HEK293 (cell line): ENCODE results near the gene LRFN2.

ENCODE experiments used
- CTCF ChIA-PET: fragments of 350-600 bp; formaldehyde crosslinking; extraction: SDS; loops from one replicate; lab custom pipeline; 2021; ENCODE audit warnings: antibody characterized with exemption; lab: Yijun Ruan, JAX
- POLR2A ChIA-PET: fragments of 300-600 bp; formaldehyde crosslinking; extraction: SDS; loops from one replicate; lab custom pipeline; 2020; ENCODE audit warnings: antibody characterized with exemption, inconsistent platforms; lab: Yijun Ruan, JAX
- H3K27ac ChIP-seq: fragments of 200-500 bp; sonication (Bioruptor generic); 2 replicates; pipeline ENCODE4 v1.5.1; 2014; ENCODE audit warnings: low read depth, low read length, control low read depth, inconsistent platforms; ENCODE audit errors: extremely low read depth
- H3K36me3 ChIP-seq, 2 experiments: fragments of 200-500 bp in 1 of 2; sonication (Bioruptor generic) in 1 of 2; 1 replicate in 1 of 2; 2 replicates in 1 of 2; pipeline ENCODE4 v1.5.1; 2014 to 2017; ENCODE audit warnings: inconsistent platforms in 2 of 2, low read length in 2 of 2; ENCODE audit not compliant: control insufficient read depth in 2 of 2, insufficient read depth in 1 of 2
- H3K4me1 ChIP-seq: fragments of 200-500 bp; sonication (Bioruptor generic); 2 replicates; pipeline ENCODE4 v1.5.1; 2014; ENCODE audit warnings: mild to moderate bottlenecking, low read length, inconsistent platforms; ENCODE audit not compliant: control insufficient read depth, insufficient read depth
- H3K4me3 ChIP-seq: 2 replicates; pipeline ENCODE4 v1.5.1; 2011; ENCODE audit warnings: low read depth, mild to moderate bottlenecking, control low read depth, low read length, moderate library complexity
- H3K9me3 ChIP-seq: fragments of 200-500 bp; sonication (Bioruptor generic); 2 replicates; pipeline ENCODE4 v1.5.1; 2014; ENCODE audit warnings: low read depth, low read length, inconsistent platforms; ENCODE audit not compliant: control insufficient read depth, insufficient read depth
- ATF2 ChIP-seq: fragments of 450-650 bp; formaldehyde crosslinking; IDR thresholded peaks from 2 replicates; pipeline ENCODE4 v1.5.1; 2016; ENCODE audit warnings: missing biosample characterization, missing genetic modification characterization, low read depth
- EGR2 ChIP-seq: fragments of 450-650 bp; formaldehyde crosslinking; IDR thresholded peaks from 2 replicates; pipeline ENCODE4 v1.5.1; 2016; ENCODE audit warnings: low read depth, missing biosample characterization, missing genetic modification characterization
- GLIS2 ChIP-seq: fragments of 450-650 bp; formaldehyde crosslinking; IDR thresholded peaks from 2 replicates; pipeline ENCODE4 v1.5.1; 2016; ENCODE audit warnings: missing biosample characterization, missing genetic modification characterization
- INSM2 ChIP-seq: fragments of 450-650 bp; formaldehyde crosslinking; IDR thresholded peaks from 2 replicates; pipeline ENCODE4 v1.5.1; 2016; ENCODE audit warnings: missing biosample characterization, missing genetic modification characterization
- KLF1 ChIP-seq: fragments of 450-650 bp; formaldehyde crosslinking; IDR thresholded peaks from 2 replicates; pipeline ENCODE4 v1.5.1; 2016; ENCODE audit warnings: missing biosample characterization, missing genetic modification characterization
- OVOL3 ChIP-seq: fragments of 450-650 bp; formaldehyde crosslinking; IDR thresholded peaks from 2 replicates; pipeline ENCODE4 v1.5.1; 2016; ENCODE audit warnings: missing biosample characterization, missing genetic modification characterization
- RBAK ChIP-seq: fragments of 450-650 bp; formaldehyde crosslinking; IDR thresholded peaks from 2 replicates; pipeline ENCODE4 v1.5.1; 2016; ENCODE audit warnings: missing biosample characterization, missing genetic modification characterization
- SETDB1 ChIP-seq: IDR thresholded peaks from one replicate; pipeline ENCODE4 v1.6.1; 2017; ENCODE audit warnings: mild to moderate bottlenecking, low read length, moderate library complexity, mixed read lengths; ENCODE audit not compliant: insufficient read length
- SP7 ChIP-seq: fragments of 450-650 bp; formaldehyde crosslinking; IDR thresholded peaks from 2 replicates; pipeline ENCODE4 v1.5.1; 2016; ENCODE audit warnings: missing biosample characterization, missing genetic modification characterization
- ZBTB20 ChIP-seq: fragments of 450-650 bp; formaldehyde crosslinking; IDR thresholded peaks from 2 replicates; pipeline ENCODE4 v1.5.1; 2016; ENCODE audit warnings: missing biosample characterization, missing genetic modification characterization
- ZNF121 ChIP-seq: fragments of 450-650 bp; formaldehyde crosslinking; IDR thresholded peaks from 2 replicates; pipeline ENCODE4 v1.5.1; 2016; ENCODE audit warnings: missing biosample characterization, missing genetic modification characterization
- ZNF132 ChIP-seq: fragments of 450-650 bp; formaldehyde crosslinking; IDR thresholded peaks from 2 replicates; pipeline ENCODE4 v1.5.1; 2017; ENCODE audit warnings: missing biosample characterization, missing genetic modification characterization, borderline replicate concordance
- ZNF157 ChIP-seq: fragments of 450-650 bp; formaldehyde crosslinking; IDR thresholded peaks from 2 replicates; pipeline ENCODE4 v1.5.1; 2016; ENCODE audit warnings: missing biosample characterization, missing genetic modification characterization
- ZNF274 ChIP-seq, 2 experiments: fragments of 200-500 bp in 1 of 2; fragments of 450-650 bp in 1 of 2; sonication (Bioruptor generic) in 1 of 2; formaldehyde crosslinking in 1 of 2; IDR thresholded peaks; 2 replicates each; pipeline versions ENCODE4 v1.5.1 to v1.6.1; 2014 to 2016; ENCODE audit warnings: borderline replicate concordance in 1 of 2, inconsistent platforms in 1 of 2, low read length in 1 of 2, missing biosample characterization in 1 of 2, missing genetic modification characterization in 1 of 2
- ZNF324 ChIP-seq: fragments of 450-650 bp; formaldehyde crosslinking; IDR thresholded peaks from 2 replicates; pipeline ENCODE4 v1.5.1; 2016; ENCODE audit warnings: missing biosample characterization, missing genetic modification characterization
- ZNF37A ChIP-seq: fragments of 450-650 bp; IDR thresholded peaks from 2 replicates; pipeline ENCODE4 v1.5.1; 2018; ENCODE audit warnings: missing biosample characterization, missing genetic modification characterization
- ZNF433 ChIP-seq: fragments of 450-650 bp; formaldehyde crosslinking; IDR thresholded peaks from 2 replicates; pipeline ENCODE4 v1.5.1; 2016; ENCODE audit warnings: missing biosample characterization, missing genetic modification characterization, low read depth
- ZNF514 ChIP-seq: fragments of 450-650 bp; formaldehyde crosslinking; IDR thresholded peaks from 2 replicates; pipeline ENCODE4 v1.5.1; 2016; ENCODE audit warnings: missing biosample characterization, missing genetic modification characterization
- ZNF521 ChIP-seq: fragments of 450-650 bp; formaldehyde crosslinking; IDR thresholded peaks from 2 replicates; pipeline ENCODE4 v1.5.1; 2017; ENCODE audit warnings: missing biosample characterization, mild to moderate bottlenecking, missing genetic modification characterization
- ZNF596 ChIP-seq: fragments of 450-650 bp; IDR thresholded peaks from 2 replicates; pipeline ENCODE4 v1.5.0; 2018; ENCODE audit warnings: missing biosample characterization, mild to moderate bottlenecking, missing genetic modification characterization, moderate library complexity
- ZNF621 ChIP-seq: fragments of 450-650 bp; formaldehyde crosslinking; IDR thresholded peaks from 2 replicates; pipeline ENCODE4 v1.5.1; 2017; ENCODE audit warnings: missing biosample characterization, missing genetic modification characterization
- ZNF645 ChIP-seq: fragments of 450-650 bp; formaldehyde crosslinking; IDR thresholded peaks from 2 replicates; pipeline ENCODE4; 2016; ENCODE audit warnings: missing biosample characterization, missing genetic modification characterization
- ZSCAN23 ChIP-seq: fragments of 450-650 bp; formaldehyde crosslinking; IDR thresholded peaks from 2 replicates; pipeline ENCODE4 v1.5.1; 2016; ENCODE audit warnings: missing biosample characterization, missing genetic modification characterization
- TF ChIP-seq, protein P1 (sequence below): fragments of 450-650 bp; formaldehyde crosslinking; optimal IDR thresholded peaks from 2 replicates; pipeline ENCODE3; 2016; ENCODE audit warnings: missing biosample characterization, mild to moderate bottlenecking, missing genetic modification characterization
- TF ChIP-seq, protein P2 (sequence below): fragments of 450-650 bp; IDR thresholded peaks from 2 replicates; pipeline ENCODE4 v1.5.1; 2018; ENCODE audit warnings: missing biosample characterization, missing genetic modification characterization

Gene LRFN2

GRCh38 chr6:40378071-40378724, 209.0 kb downstream of the LRFN2 start:
- no peaks in the 10 kb centered on the region for H3K36me3 ChIP-seq
- ChIA-PET POLR2A (no interaction called here), CTCF (interaction anchor here (0.7 kb wide), 1 partner anchor 59 kb away, joined by 3 read pairs; no protein-coding TSS in a partner anchor)
- TF ChIP-seq ZBTB20 (tag by site-specific recombination) (no peak), ZNF324 (tag by site-specific recombination) (no peak), ZNF37A (no peak), ZSCAN23 (tag by site-specific recombination) (no peak), GLIS2 (tag by site-specific recombination) (no peak), ZNF521 (tag by site-specific recombination) (no peak), ZNF596 (no peak), KLF1 (tag by site-specific recombination) (no peak), ZNF132 (tag by site-specific recombination) (no peak), ZNF274 (IDR thresholded peaks at IDR 0.05; ENCODE audit: low read length) (no peak), ZNF274 (tag by site-specific recombination; IDR thresholded peaks at IDR 0.05; ENCODE audit: borderline replicate concordance) (no peak), ZNF514 (tag by site-specific recombination) (no peak), OVOL3 (tag by site-specific recombination) (no peak), SP7 (tag by site-specific recombination) (no peak), ZNF433 (tag by site-specific recombination) (no peak), EGR2 (tag by site-specific recombination) (no peak), SETDB1 (no peak), RBAK (no peak), ZNF645 (no peak)
- TF ChIP-seq, protein P1, sequence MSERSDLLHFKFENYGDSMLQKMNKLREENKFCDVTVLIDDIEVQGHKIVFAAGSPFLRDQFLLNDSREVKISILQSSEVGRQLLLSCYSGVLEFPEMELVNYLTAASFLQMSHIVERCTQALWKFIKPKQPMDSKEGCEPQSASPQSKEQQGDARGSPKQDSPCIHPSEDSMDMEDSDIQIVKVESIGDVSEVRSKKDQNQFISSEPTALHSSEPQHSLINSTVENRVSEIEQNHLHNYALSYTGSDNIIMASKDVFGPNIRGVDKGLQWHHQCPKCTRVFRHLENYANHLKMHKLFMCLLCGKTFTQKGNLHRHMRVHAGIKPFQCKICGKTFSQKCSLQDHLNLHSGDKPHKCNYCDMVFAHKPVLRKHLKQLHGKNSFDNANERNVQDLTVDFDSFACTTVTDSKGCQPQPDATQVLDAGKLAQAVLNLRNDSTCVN = no peak
- TF ChIP-seq, protein P2, sequence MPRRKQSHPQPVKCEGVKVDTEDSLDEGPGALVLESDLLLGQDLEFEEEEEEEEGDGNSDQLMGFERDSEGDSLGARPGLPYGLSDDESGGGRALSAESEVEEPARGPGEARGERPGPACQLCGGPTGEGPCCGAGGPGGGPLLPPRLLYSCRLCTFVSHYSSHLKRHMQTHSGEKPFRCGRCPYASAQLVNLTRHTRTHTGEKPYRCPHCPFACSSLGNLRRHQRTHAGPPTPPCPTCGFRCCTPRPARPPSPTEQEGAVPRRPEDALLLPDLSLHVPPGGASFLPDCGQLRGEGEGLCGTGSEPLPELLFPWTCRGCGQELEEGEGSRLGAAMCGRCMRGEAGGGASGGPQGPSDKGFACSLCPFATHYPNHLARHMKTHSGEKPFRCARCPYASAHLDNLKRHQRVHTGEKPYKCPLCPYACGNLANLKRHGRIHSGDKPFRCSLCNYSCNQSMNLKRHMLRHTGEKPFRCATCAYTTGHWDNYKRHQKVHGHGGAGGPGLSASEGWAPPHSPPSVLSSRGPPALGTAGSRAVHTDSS (tag by site-specific recombination) = no peak
- H3K4me3 ChIP-seq = no peak overlapping the region
- no peaks in the 10 kb centered on the region for H3K4me1 ChIP-seq
- H3K27ac ChIP-seq = no peak overlapping the region
- H3K9me3 ChIP-seq = no peaks in the 10 kb centered on the region

- Histone ChIP-seq H3K4me3 (no peak overlapping the region), H3K27ac (no peak overlapping the region), H3K36me3 (no peaks in the 10 kb centered on the region), H3K9me3 (no peaks in the 10 kb centered on the region), H3K4me1 (no peaks in the 10 kb centered on the region)
- ChIA-PET CTCF (interaction anchor here (0.7 kb wide), 1 partner anchor 60 kb away, joined by 3 read pairs; no protein-coding TSS in a partner anchor), POLR2A (interaction anchor here (0.6 kb wide), 1 partner anchor 20 kb away, joined by 3 read pairs; no protein-coding TSS in a partner anchor)
- TF ChIP-seq ZNF121 (tag by site-specific recombination) (no peak), ZNF157 (tag by site-specific recombination) (no peak), INSM2 (tag by site-specific recombination) (no peak), ZNF621 (tag by site-specific recombination) (no peak), ATF2 (tag by site-specific recombination) (no peak)
Measured at GRCh38 chr6:40377173-40377806, 209.9 kb downstream of the LRFN2 start.
